HFFc6 (cell line): ENCODE measurements around the gene AFDN. TPM values are rescaled to one million over a fixed set of nuclear protein-coding genes. Genes with fewer than 3 reads are reported as not detected.

Experiments
- DNase-seq: peaks from one replicate; pipeline ENCODE4 v3.0.0-alpha.2; 2018
- H3K27ac Mint-ChIP-seq: 2 replicates; pipeline ENCODE4 v1.8.0; 2020; ENCODE audit warnings: mild to moderate bottlenecking, mixed read lengths
- H3K27me3 Mint-ChIP-seq: 2 replicates; pipeline ENCODE4 v1.8.0; 2021; ENCODE audit warnings: mild to moderate bottlenecking, moderate library complexity, mixed read lengths; ENCODE audit not compliant: insufficient read depth
- H3K36me3 Mint-ChIP-seq: 2 replicates; pipeline ENCODE4 v1.8.0; 2021; ENCODE audit warnings: low read depth, mixed read lengths
- H3K4me1 Mint-ChIP-seq: 2 replicates; pipeline ENCODE4 v1.8.0; 2020; ENCODE audit warnings: low read depth, mixed read lengths
- H3K4me3 Mint-ChIP-seq: 2 replicates; pipeline ENCODE4 v1.8.0; 2020; ENCODE audit warnings: mild to moderate bottlenecking, moderate library complexity, mixed read lengths
- H3K9me3 Mint-ChIP-seq: 2 replicates; pipeline ENCODE4 v1.8.0; 2020; ENCODE audit warnings: mild to moderate bottlenecking, mixed read lengths
- total RNA-seq, 6 experiments: library from RNA; stranded (reverse); fragmentation: NEBNext Ultra II Directional; extraction: Animal tissue kit (Norgen Biotek cat#: 25700); gene quantifications; 2 replicates in 1 of 6; 3 replicates in 5 of 6; pipeline ENCODE4 v1.2.3, GENCODE V29; 2021
- TF ChIP-seq, protein P1 (sequence below): fragments of 200-600 bp; sonication (generic); IDR thresholded peaks from 2 replicates; pipeline ENCODE4 v1.5.0; 2021; ENCODE audit warnings: antibody characterized with exemption, mild to moderate bottlenecking

AFDN gene
- total RNA-seq, 6 experiments from 2014 or later, result 16.1 to 20.3 (median 17.4) TPM

DNA sequence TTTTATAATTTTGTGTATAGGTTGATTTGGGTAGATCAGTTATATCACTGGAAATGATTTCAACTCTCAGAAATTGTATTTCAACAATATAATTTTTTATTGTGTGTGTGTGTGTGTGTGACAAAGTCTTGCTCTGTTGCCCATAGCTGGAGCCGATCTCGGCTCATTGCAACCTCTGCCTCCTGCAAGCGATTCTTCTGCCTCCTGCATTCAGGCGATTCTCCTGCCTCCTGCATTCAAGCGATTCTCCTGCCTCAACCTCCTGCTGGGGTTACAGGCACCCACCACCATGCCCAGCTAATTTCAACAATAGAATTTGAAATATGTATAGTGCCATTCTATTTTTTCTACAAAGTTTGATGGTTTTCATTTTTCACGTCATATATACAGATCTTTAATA, 24.1 kb downstream of the AFDN start:
- Mint-ChIP-seq H3K27ac (no peak overlapping the region), H3K27me3 (no peaks in the 10 kb centered on the region), H3K4me3 (no peak overlapping the region)

DNA sequence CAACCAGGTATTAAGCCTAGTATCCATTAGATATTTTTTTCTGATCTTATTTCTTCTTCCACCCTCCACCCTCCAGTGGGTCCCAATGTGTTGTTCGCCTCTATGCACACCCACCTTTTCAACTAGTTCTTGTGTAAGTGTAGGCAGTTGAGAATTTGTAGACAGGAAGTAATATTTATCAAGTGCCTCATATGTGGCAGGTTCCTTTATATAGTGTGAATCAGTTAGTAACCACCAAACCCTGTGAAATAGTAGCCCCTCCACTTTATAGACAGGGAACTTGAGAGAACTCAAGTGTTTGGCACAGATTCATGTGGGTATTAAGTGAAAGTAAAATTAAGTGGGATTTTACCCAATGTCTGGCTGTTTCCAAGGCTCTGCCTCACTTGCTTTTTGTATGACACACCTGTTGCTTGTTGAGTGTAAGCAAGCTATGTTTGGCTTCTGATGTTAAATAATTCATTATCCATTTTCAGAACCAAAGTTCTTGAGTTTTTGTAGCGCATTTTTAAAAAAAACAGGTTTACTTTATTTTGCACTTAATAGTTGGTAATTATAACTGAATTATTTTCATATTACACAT, 24.8 kb downstream of the AFDN start:
- Mint-ChIP-seq H3K9me3 (no peaks in the 10 kb centered on the region), H3K4me1 (peaks cover 40% of the 10 kb centered on the region), H3K27ac (no peak overlapping the region), H3K4me3 (no peak overlapping the region), H3K27me3 (no peaks in the 10 kb centered on the region), H3K36me3 (no peaks in the 10 kb centered on the region)
- TF ChIP-seq, protein P1, sequence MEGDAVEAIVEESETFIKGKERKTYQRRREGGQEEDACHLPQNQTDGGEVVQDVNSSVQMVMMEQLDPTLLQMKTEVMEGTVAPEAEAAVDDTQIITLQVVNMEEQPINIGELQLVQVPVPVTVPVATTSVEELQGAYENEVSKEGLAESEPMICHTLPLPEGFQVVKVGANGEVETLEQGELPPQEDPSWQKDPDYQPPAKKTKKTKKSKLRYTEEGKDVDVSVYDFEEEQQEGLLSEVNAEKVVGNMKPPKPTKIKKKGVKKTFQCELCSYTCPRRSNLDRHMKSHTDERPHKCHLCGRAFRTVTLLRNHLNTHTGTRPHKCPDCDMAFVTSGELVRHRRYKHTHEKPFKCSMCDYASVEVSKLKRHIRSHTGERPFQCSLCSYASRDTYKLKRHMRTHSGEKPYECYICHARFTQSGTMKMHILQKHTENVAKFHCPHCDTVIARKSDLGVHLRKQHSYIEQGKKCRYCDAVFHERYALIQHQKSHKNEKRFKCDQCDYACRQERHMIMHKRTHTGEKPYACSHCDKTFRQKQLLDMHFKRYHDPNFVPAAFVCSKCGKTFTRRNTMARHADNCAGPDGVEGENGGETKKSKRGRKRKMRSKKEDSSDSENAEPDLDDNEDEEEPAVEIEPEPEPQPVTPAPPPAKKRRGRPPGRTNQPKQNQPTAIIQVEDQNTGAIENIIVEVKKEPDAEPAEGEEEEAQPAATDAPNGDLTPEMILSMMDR, result no peak
- DNase-seq, result no peak

More for the DNA sequence above, 24.1 kb downstream of the AFDN start:
- Mint-ChIP-seq H3K36me3 (no peaks in the 10 kb centered on the region), H3K4me1 (peaks cover 33% of the 10 kb centered on the region), H3K9me3 (no peaks in the 10 kb centered on the region)
- DNase-seq, result no peak
- TF ChIP-seq, protein P1, result no peak

DNA sequence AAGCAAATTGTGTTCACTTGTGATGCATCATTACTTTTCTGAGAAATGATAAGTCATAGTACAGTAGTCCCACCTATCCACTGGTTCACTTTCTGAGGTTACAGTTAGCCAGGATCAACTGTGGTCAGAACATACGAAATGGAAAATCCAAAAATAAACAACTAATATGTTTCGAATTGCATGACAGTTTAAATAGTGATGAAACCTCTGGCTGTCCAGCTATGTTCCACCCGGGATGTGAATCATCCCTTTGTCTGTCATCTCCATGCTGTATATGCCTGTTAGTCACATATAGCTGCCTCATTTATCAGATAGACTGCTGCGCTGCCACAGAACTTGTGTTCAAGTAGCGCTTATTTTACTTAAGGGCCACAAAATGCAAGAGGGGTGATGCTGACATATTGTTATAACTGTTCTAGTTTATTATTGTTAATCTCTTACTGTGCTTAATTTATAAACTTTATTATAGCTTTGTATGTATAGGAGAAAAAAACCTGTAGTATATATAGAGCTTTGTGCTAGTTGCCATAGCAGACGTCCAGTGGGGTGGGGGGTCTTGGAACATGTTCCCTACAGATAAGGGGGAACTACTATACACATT, 29.2 kb downstream of the AFDN start:
- TF ChIP-seq, protein P1, result no peak
- peak; percentile 94 for DNase-seq
- no peaks in the 10 kb centered on the region for H3K36me3 Mint-ChIP-seq
- no peaks in the 10 kb centered on the region; the same call in 1 of the 2 replicates for H3K27me3 Mint-ChIP-seq
- H3K9me3 Mint-ChIP-seq, result no peaks in the 10 kb centered on the region
- H3K4me1 Mint-ChIP-seq, result peaks cover 48% of the 10 kb centered on the region
- H3K4me3 Mint-ChIP-seq, result peak overlapping the region; percentile 63
- peak overlapping the region; percentile 92 for H3K27ac Mint-ChIP-seq

DNA sequence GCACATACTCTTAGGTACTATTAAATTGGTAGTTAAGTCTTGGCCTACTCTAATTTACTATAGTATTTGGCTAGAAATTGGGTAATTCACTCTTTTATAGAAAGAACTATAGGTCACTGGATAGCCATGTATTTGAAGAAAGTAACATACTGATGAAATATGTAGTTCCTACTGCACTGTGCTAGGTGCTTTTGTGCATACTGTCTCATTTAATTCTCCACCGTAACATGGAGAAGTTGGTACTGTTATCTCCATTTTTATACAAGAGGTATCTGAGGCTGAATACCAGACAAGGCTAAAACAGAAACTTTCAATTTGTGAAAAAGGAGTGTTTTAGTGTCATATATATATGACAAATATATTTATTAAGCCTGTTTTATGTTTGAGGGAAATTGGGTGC, 29.8 kb downstream of the AFDN start:
- Mint-ChIP-seq H3K4me3 (no peak overlapping the region), H3K36me3 (no peaks in the 10 kb centered on the region), H3K27me3 (no peaks in the 10 kb centered on the region; the same call in 1 of the 2 replicates), H3K9me3 (no peaks in the 10 kb centered on the region), H3K4me1 (peaks cover 45% of the 10 kb centered on the region), H3K27ac (peak overlapping the region; percentile 92)
- no peak for DNase-seq
- TF ChIP-seq, protein P1, result no peak

DNA sequence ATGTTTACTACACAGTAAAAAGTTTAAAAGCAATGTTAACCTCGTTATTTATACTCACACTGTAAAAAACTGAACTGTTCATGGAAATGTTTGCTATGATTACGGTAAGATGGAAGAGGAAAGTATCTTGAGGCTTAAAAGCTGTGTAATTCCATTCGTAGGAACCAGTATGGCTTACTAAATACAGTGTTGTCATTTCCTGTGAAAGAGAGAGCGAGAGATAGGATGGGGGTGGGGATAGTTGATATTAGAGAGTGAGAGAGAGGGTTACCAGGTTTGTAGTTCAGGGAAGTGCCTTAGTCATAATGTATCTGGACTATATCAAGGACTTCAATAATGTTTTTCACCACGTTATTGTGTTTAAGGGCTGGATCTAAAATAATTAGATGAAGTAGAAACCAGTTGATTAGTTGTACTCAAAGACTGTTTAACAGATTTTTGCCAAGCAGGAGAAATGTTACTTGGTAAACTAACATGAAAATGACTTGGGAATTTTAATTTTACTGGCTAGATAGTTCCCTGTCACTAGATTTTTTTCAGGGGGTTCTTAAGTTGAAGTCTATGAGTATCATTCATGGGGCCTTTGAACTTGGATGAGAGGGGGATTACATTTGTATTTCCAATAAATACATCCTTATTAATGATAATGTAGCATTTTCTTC, 30.4 kb downstream of the AFDN start:
- TF ChIP-seq, protein P1, result no peak
- Mint-ChIP-seq H3K4me1 (peaks cover 45% of the 10 kb centered on the region), H3K27me3 (no peaks in the 10 kb centered on the region; the same call in 1 of the 2 replicates), H3K27ac (peak overlapping the region; percentile 72), H3K4me3 (peak overlapping the region; percentile 25), H3K9me3 (no peaks in the 10 kb centered on the region), H3K36me3 (no peaks in the 10 kb centered on the region)
- DNase-seq, result peak; percentile 20
